ENCODE results near the gene RRP9.

Gene RRP9

DNA sequence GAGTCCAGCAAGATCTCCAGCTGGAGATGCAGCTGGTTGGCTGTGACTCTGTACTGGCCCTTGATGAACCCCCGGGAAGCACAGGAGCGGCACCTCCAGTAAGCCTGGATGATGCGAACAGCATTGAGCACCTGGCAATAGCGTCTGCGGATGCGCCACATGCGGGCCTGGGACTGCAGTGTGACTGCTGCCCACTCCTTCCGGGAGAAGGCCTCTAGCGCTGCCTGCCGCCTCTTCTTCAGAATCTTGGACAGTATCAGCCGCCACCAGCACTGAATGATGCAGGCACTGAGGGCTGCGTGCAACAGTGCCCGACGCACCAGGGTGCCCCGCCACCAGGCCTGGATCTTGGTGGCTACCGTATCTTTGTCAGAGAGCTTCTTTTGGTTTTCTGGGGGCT, 46.8 kb downstream of the RRP9 start:
- DNase-seq, result no peak
- in situ Hi-C loops (cut with HindIII; ENCODE audit: low pct_ligation_motif_present, low sequenced_read_pairs), result no loop called here

DNA sequence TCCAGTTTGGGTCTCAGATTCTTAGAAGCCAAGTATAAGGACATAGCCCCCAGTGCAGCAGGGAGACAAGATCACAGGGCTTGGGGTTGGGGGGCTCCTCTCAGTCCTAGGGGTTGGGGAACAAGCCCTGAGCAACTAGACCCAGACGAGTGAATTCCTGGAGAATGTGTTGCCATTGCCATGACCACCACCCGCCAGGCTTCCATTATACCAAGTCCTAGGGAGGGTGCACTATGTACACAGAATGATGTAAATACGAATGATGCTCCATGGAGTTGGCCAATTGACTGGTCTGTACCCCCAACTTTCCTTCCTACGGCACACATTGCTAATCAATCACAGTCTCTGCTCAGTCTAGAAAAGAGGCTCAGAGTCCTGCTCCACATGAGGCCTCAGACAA, 47.3 kb downstream of the RRP9 start:
- DNase-seq, result no peak
- Histone ChIP-seq H3K27ac (no peak overlapping the region), H3K36me3 (replicated peaks) (no peaks in the 10 kb centered on the region), H3K4me3 (ENCODE audit: low read depth, low read length) (no peak overlapping the region), H3K27me3 (replicated peaks) (no peaks in the 10 kb centered on the region)
- TF ChIP-seq, protein P1, sequence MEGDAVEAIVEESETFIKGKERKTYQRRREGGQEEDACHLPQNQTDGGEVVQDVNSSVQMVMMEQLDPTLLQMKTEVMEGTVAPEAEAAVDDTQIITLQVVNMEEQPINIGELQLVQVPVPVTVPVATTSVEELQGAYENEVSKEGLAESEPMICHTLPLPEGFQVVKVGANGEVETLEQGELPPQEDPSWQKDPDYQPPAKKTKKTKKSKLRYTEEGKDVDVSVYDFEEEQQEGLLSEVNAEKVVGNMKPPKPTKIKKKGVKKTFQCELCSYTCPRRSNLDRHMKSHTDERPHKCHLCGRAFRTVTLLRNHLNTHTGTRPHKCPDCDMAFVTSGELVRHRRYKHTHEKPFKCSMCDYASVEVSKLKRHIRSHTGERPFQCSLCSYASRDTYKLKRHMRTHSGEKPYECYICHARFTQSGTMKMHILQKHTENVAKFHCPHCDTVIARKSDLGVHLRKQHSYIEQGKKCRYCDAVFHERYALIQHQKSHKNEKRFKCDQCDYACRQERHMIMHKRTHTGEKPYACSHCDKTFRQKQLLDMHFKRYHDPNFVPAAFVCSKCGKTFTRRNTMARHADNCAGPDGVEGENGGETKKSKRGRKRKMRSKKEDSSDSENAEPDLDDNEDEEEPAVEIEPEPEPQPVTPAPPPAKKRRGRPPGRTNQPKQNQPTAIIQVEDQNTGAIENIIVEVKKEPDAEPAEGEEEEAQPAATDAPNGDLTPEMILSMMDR (IDR thresholded peaks at IDR 0.05; ENCODE audit: low read depth, low read length, missing control alignments), result no peak
- in situ Hi-C loops (cut with HindIII; ENCODE audit: low pct_ligation_motif_present, low sequenced_read_pairs), result no loop called here

More for the DNA sequence above, 46.8 kb downstream of the RRP9 start:
- TF ChIP-seq, protein P1 (IDR thresholded peaks at IDR 0.05; ENCODE audit: low read depth, low read length, missing control alignments), result no peak
- Histone ChIP-seq H3K36me3 (replicated peaks) (no peaks in the 10 kb centered on the region), H3K27ac (no peak overlapping the region), H3K4me3 (ENCODE audit: low read depth, low read length) (no peak overlapping the region), H3K27me3 (replicated peaks) (no peaks in the 10 kb centered on the region)

DNA sequence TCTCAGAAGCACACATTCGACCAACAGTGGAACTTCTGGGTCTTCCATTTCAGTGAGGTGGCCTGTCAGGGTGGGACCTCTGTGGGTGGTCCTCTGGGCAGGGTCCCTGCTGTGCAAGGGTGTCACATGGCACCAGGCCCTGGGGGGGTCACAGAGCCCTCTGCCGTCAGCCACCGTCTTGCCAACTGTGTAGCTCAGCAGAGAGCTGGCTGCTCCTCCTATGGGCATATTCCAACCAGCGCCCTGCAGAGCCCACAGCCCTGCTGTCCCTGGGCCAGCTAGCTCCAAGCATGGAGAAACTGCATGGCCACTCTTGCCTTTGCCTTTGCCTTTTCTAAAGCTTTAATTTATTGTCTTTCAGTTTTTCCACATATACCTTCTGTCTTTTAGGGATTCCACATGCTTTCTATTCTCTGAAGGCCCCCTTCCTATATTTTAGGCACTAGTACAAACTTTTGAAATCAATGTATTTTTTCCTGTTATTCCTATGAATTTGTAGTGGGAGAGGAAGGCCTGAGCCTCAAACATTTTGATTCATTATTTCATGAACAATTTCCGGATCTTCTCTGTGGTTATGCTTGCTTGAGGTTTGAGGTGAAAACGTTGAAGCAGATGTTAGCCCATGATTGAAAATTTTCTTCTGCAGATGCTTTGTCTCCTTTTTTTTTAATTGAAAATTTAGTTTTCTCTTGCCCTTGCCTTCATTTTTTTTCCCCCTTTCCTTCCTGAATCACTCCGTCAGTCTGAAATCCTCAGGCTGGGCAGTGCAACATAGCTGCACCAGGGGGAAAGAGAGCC, 50.3 kb downstream of the RRP9 start:
- DNase-seq, result no peak
- Histone ChIP-seq H3K36me3 (replicated peaks) (no peaks in the 10 kb centered on the region), H3K27me3 (replicated peaks) (no peaks in the 10 kb centered on the region), H3K27ac (no peak overlapping the region), H3K4me3 (ENCODE audit: low read depth, low read length) (no peak overlapping the region)
- TF ChIP-seq, protein P1 (IDR thresholded peaks at IDR 0.05; ENCODE audit: low read depth, low read length, missing control alignments), result no peak
- in situ Hi-C loops (cut with HindIII; ENCODE audit: low pct_ligation_motif_present, low sequenced_read_pairs), result no loop called here

DNA sequence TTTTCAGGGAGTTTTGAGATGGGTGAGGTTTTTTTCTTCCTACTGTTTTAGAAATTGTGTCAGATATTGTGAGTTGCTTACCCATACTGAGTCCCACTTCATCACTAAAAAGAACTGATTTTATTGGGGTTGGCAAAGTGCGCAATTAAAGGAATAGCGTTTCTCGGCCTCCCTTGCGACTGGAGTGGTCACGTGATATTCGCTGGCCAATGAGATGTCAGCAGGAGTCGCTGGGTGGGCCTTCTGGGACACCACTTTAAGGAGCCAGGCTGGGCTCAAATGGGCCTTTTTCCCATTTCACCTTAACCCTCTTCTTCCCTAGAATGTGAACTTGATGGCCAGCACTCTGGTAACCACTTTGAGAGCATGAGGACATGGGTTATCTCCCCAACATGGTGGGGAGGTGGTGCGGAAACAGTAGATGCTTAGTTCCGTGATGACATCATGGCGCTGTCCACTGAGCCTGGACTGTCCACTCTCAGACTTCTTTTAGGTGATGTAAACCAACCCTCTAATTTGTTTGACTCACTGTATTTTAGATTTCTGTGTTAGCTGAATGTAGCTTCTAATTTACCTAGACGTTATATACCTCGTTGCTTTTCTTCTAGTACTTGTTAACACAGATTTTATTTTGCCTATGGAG, 53.1 kb downstream of the RRP9 start:
- in situ Hi-C loops (cut with HindIII; ENCODE audit: low pct_ligation_motif_present, low sequenced_read_pairs), result no loop called here
- no peaks in the 10 kb centered on the region for H3K27me3 ChIP-seq (replicated peaks)
- no peaks in the 10 kb centered on the region for H3K36me3 ChIP-seq (replicated peaks)
- DNase-seq, result no peak
- H3K27ac ChIP-seq, result no peak overlapping the region
- H3K4me3 ChIP-seq (ENCODE audit: low read depth, low read length), result no peak overlapping the region
- TF ChIP-seq, protein P1 (IDR thresholded peaks at IDR 0.05; ENCODE audit: low read depth, low read length, missing control alignments), result no peak

DNA sequence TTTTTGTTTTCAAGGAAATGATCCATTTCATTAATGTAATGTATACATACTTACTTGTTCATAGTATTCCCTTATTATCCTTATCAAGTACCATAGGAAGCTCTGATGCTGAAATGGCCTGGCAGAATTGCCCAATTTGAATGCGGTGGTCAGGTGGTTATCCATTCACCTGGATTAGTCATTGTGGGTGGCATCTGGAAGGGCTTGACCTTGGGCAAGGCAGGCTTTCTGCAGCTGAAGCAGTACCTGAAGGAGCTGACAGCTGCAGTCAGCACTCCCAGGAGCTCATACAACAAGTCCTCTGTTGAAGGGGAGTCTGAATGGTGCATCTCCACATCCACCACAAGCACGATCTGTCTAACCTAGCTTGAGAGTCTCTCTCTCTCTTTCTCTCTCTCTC, 54.1 kb downstream of the RRP9 start:
- in situ Hi-C loops (cut with HindIII; ENCODE audit: low pct_ligation_motif_present, low sequenced_read_pairs), result no loop called here
- no peak overlapping the region for H3K4me3 ChIP-seq (ENCODE audit: low read depth, low read length)
- no peak for DNase-seq
- H3K36me3 ChIP-seq (replicated peaks), result no peaks in the 10 kb centered on the region
- TF ChIP-seq, protein P1 (IDR thresholded peaks at IDR 0.05; ENCODE audit: low read depth, low read length, missing control alignments), result no peak
- no peak overlapping the region for H3K27ac ChIP-seq
- no peaks in the 10 kb centered on the region for H3K27me3 ChIP-seq (replicated peaks)
